Trophoblast cell (in vitro differentiated cells and primary cell): ENCODE measurements around the gene ACVR2A.

Experiments used
- DNase-seq, 2 donors: peaks; one replicate each; pipeline ENCODE4 v3.0.0-alpha.2; 2016
- H2AFZ ChIP-seq: 2 replicates; pipeline ENCODE4 v1.6.1; 2013; ENCODE audit warnings: low read length, moderate library complexity, mild to moderate bottlenecking; ENCODE audit not compliant: insufficient read depth, poor library complexity
- H2AK5ac ChIP-seq: 2 replicates; pipeline ENCODE4 v1.6.1; 2013; ENCODE audit warnings: mild to moderate bottlenecking, low read length
- H2BK120ac ChIP-seq: 2 replicates; pipeline ENCODE4 v1.6.1; 2013; ENCODE audit warnings: low read length, mild to moderate bottlenecking, moderate library complexity; ENCODE audit not compliant: insufficient read depth, poor library complexity
- H2BK12ac ChIP-seq: 2 replicates; pipeline ENCODE4 v1.6.1; 2013; ENCODE audit warnings: mild to moderate bottlenecking, low read length, moderate library complexity
- H2BK5ac ChIP-seq: 2 replicates; pipeline ENCODE4 v1.6.1; 2013; ENCODE audit warnings: low read length, low read depth, moderate library complexity, mild to moderate bottlenecking; ENCODE audit not compliant: poor library complexity
- H3K14ac ChIP-seq: 2 replicates; pipeline ENCODE4 v1.6.1; 2013; ENCODE audit warnings: mild to moderate bottlenecking, low read length
- H3K18ac ChIP-seq: 2 replicates; pipeline ENCODE4 v1.6.1; 2013; ENCODE audit warnings: mild to moderate bottlenecking, low read length
- H3K23ac ChIP-seq: 2 replicates; pipeline ENCODE4 v1.6.1; 2013; ENCODE audit warnings: low read length
- H3K27ac ChIP-seq: 2 replicates; pipeline ENCODE4 v1.5.1; 2013; ENCODE audit warnings: low read depth, mild to moderate bottlenecking, inconsistent platforms, low read length, moderate library complexity
- H3K27me3 ChIP-seq: 2 replicates; pipeline ENCODE4 v1.6.1; 2013; ENCODE audit warnings: inconsistent platforms, mild to moderate bottlenecking, low read length, moderate library complexity; ENCODE audit not compliant: insufficient read depth
- H3K36me3 ChIP-seq, 2 experiments: 1 replicate in 1 of 2; 2 replicates in 1 of 2; pipeline ENCODE4 v1.6.1; 2013; ENCODE audit warnings: low read length in 2 of 2, mild to moderate bottlenecking in 2 of 2, moderate library complexity in 1 of 2; ENCODE audit not compliant: insufficient read depth in 2 of 2, control insufficient read depth in 1 of 2
- H3K4ac ChIP-seq: 2 replicates; pipeline ENCODE4 v1.6.1; 2013; ENCODE audit warnings: low read depth, mild to moderate bottlenecking, low read length, moderate library complexity
- H3K4me1 ChIP-seq, 2 experiments: 1 replicate in 1 of 2; 2 replicates in 1 of 2; pipeline ENCODE4 v1.6.1; 2013; ENCODE audit warnings: low read length in 2 of 2, mild to moderate bottlenecking in 2 of 2, moderate library complexity in 1 of 2; ENCODE audit not compliant: insufficient read depth in 2 of 2, control insufficient read depth in 1 of 2
- H3K4me2 ChIP-seq: 2 replicates; pipeline ENCODE4 v1.6.1; 2013; ENCODE audit warnings: inconsistent platforms, mild to moderate bottlenecking, low read length, moderate library complexity
- H3K4me3 ChIP-seq: 2 replicates; pipeline ENCODE4 v1.5.1; 2013; ENCODE audit warnings: mild to moderate bottlenecking, low read depth, low read length, inconsistent platforms
- H3K79me1 ChIP-seq: one replicate; pipeline ENCODE4 v1.6.1; 2013; ENCODE audit warnings: low read length
- H3K79me2 ChIP-seq: 2 replicates; pipeline ENCODE4 v1.6.1; 2013; ENCODE audit warnings: low read length, mild to moderate bottlenecking; ENCODE audit not compliant: control insufficient read depth, insufficient read depth, poor library complexity
- H3K9ac ChIP-seq: 2 replicates; pipeline ENCODE4 v1.6.1; 2013; ENCODE audit warnings: mild to moderate bottlenecking, low read length
- H3K9me3 ChIP-seq: 2 replicates; pipeline ENCODE4 v1.6.1; 2013; ENCODE audit warnings: low read depth, mild to moderate bottlenecking, control low read depth, inconsistent platforms, low read length; ENCODE audit not compliant: insufficient read depth
- H4K12ac ChIP-seq: 2 replicates; pipeline ENCODE4 v1.6.1; 2013; ENCODE audit warnings: low read depth, mild to moderate bottlenecking, low read length, moderate library complexity
- H4K8ac ChIP-seq: 2 replicates; pipeline ENCODE4 v1.6.1; 2013; ENCODE audit warnings: low read depth, mild to moderate bottlenecking, low read length, moderate library complexity
- H4K91ac ChIP-seq: one replicate; pipeline ENCODE4 v1.6.1; 2013; ENCODE audit warnings: low read depth, mild to moderate bottlenecking, low read length, moderate library complexity
- WGBS: extraction: QIAGEN DNeasy Blood & Tissue Kit; methylation state at CpG from one replicate; pipeline ENCODE4 v1.1.7; 2013; ENCODE audit warnings: missing lambda C conversion rate; ENCODE audit not compliant: insufficient read length, insufficient coverage; ENCODE audit errors: extremely low coverage; 5-methylcytosine and 5-hydroxymethylcytosine counted together

ACVR2A gene

GRCh38 chr2:147855977-147856376, 11.1 kb downstream of the ACVR2A start:
- Histone ChIP-seq H3K79me2 (no peaks in the 10 kb centered on the region), H3K4me2 (no peak overlapping the region), H4K91ac (no peak overlapping the region), H2BK12ac (no peak overlapping the region), H3K23ac (no peak overlapping the region), H3K14ac (no peak overlapping the region), H4K12ac (no peak overlapping the region), H3K27ac (no peak overlapping the region), H3K4ac (no peak overlapping the region), H3K79me1 (no peaks in the 10 kb centered on the region), H4K8ac (no peak overlapping the region), H2AFZ (no peak overlapping the region), H3K4me3 (no peak overlapping the region), H3K18ac (no peak overlapping the region), H3K4me1 (no peaks in the 10 kb centered on the region), H3K9me3 (no peaks in the 10 kb centered on the region), H2BK120ac (no peak overlapping the region), H3K27me3 (no peaks in the 10 kb centered on the region), H3K36me3 (no peaks in the 10 kb centered on the region), H3K9ac (no peak overlapping the region), H2AK5ac (no peak overlapping the region), H2BK5ac (no peak overlapping the region)
- DNase-seq: no peak

DNA sequence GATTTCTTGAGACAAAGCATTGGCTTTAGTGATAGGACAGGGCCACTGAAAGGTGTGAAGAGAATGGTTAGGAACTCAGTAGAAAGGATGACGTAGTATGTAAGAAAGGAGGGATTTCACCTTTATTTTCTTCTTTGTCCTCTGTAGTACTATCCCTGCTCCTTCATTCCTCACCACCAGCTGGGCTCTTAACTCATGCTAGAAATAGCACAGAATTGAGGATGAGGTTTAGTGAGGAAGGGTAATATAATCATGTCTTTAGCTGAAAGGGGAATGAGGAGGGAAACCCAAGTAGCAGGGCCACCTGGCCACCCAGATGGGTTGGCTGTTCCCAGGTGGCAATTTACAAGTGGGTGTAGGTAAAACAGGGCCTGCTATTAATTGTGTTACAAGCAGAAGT, 15.2 kb downstream of the ACVR2A start:
- Histone ChIP-seq H3K18ac (no peak overlapping the region), H3K23ac (no peak overlapping the region), H3K4me1 (peaks cover 0 to 5% of the 10 kb centered on the region in 2 experiments), H3K79me1 (no peaks in the 10 kb centered on the region), H4K91ac (no peak overlapping the region), H2BK12ac (no peak overlapping the region), H3K9me3 (no peaks in the 10 kb centered on the region), H3K79me2 (no peaks in the 10 kb centered on the region), H3K4me2 (no peak overlapping the region), H3K4ac (no peak overlapping the region), H2BK5ac (no peak overlapping the region), H3K27ac (no peak overlapping the region), H3K9ac (no peak overlapping the region), H3K27me3 (no peaks in the 10 kb centered on the region), H2AK5ac (no peak overlapping the region), H2AFZ (no peak overlapping the region), H2BK120ac (no peak overlapping the region), H3K14ac (no peak overlapping the region), H3K4me3 (no peak overlapping the region), H4K12ac (no peak overlapping the region), H3K36me3 (no peaks in the 10 kb centered on the region), H4K8ac (no peak overlapping the region)
- no CpG with 5 or more reads among the region's 1 CpG for WGBS
- no peak for DNase-seq

DNA sequence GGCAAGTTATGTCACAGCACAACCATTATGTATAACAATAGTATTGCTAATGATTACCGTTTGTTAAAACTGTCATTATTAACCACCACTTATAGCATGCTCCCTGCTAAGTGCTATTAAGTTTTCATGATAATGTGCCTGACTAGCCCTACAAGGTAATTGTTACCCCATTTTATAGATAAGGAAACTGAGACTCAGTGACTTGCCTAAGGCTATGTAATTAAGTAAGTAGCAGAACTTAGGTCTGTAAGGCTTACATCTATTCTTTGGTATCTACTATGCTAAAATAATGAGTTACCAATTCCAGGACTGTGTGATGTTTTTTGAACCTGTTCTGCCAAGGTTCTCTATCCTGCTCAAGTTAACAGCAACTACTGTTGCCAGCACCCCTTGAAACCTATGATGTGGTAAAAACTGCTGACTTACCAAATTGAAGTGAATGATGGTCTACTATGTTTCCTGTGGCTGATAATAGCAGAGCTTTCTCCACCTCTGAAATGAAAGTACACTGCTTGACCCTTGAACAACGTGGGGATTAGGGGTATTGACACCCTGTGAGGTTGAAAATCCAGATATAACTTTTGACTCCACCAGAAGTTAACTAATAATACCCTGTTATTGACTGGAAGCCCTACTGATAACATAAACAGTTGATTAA, 18.2 kb downstream of the ACVR2A start:
- H2AFZ ChIP-seq: no peak overlapping the region
- no peak for DNase-seq
- no peak overlapping the region for H3K4me3 ChIP-seq
- no peak overlapping the region for H3K4me2 ChIP-seq
- no peaks in the 10 kb centered on the region for H3K36me3 ChIP-seq
- H2BK120ac ChIP-seq: no peak overlapping the region
- H3K27ac ChIP-seq: no peak overlapping the region
- no peaks in the 10 kb centered on the region for H3K27me3 ChIP-seq
- WGBS: no CpG with 5 or more reads among the region's 2 CpGs
- no peak overlapping the region for H3K9ac ChIP-seq
- H4K91ac ChIP-seq: no peak overlapping the region
- H3K4ac ChIP-seq: no peak overlapping the region
- H4K12ac ChIP-seq: no peak overlapping the region
- H4K8ac ChIP-seq: no peak overlapping the region
- H2AK5ac ChIP-seq: no peak overlapping the region
- H3K79me1 ChIP-seq: no peaks in the 10 kb centered on the region
- H2BK12ac ChIP-seq: no peak overlapping the region
- peaks cover 0 to 5% of the 10 kb centered on the region in 2 experiments for H3K4me1 ChIP-seq
- no peak overlapping the region for H3K14ac ChIP-seq
- no peaks in the 10 kb centered on the region for H3K79me2 ChIP-seq
- no peak overlapping the region for H3K18ac ChIP-seq
- H3K9me3 ChIP-seq: no peaks in the 10 kb centered on the region
- no peak overlapping the region for H2BK5ac ChIP-seq
- no peak overlapping the region for H3K23ac ChIP-seq

- no peak overlapping the region for H2BK12ac ChIP-seq
- H2AK5ac ChIP-seq: no peak overlapping the region
- no peak overlapping the region for H2AFZ ChIP-seq
- no peak overlapping the region for H2BK120ac ChIP-seq
- H3K27ac ChIP-seq: no peak overlapping the region
- DNase-seq: no peak
- no peak overlapping the region for H3K18ac ChIP-seq
- H3K79me2 ChIP-seq: no peaks in the 10 kb centered on the region
- H4K12ac ChIP-seq: no peak overlapping the region
- H3K27me3 ChIP-seq: no peaks in the 10 kb centered on the region
- H3K4ac ChIP-seq: peak overlapping the region; percentile 46
- H3K9me3 ChIP-seq: no peaks in the 10 kb centered on the region
- no peak overlapping the region for H3K4me3 ChIP-seq
- no peak overlapping the region for H2BK5ac ChIP-seq
- H4K91ac ChIP-seq: no peak overlapping the region
- H3K23ac ChIP-seq: no peak overlapping the region
- H3K36me3 ChIP-seq: no peaks in the 10 kb centered on the region
- WGBS: no CpG with 5 or more reads among the region's 1 CpG
- H3K79me1 ChIP-seq: no peaks in the 10 kb centered on the region
- no peak overlapping the region for H4K8ac ChIP-seq
- H3K14ac ChIP-seq: no peak overlapping the region
- H3K9ac ChIP-seq: no peak overlapping the region
- peaks cover 0 to 5% of the 10 kb centered on the region in 2 experiments for H3K4me1 ChIP-seq
- no peak overlapping the region for H3K4me2 ChIP-seq
Measured at GRCh38 chr2:147863835-147864234, 19.0 kb downstream of the ACVR2A start.
